ENCODE data around the gene CLCF1.

- TF ChIP-seq EP300 (IDR thresholded peaks at IDR 0.05; ENCODE audit: borderline replicate concordance in 1 of 2, control insufficient read depth in 1 of 2, low read depth in 2 of 2, low read length in 2 of 2) (no peak), STAT3 (IDR thresholded peaks at IDR 0.05; ENCODE audit: low read depth, low read length) (no peak)
- TF ChIP-seq, protein P1, sequence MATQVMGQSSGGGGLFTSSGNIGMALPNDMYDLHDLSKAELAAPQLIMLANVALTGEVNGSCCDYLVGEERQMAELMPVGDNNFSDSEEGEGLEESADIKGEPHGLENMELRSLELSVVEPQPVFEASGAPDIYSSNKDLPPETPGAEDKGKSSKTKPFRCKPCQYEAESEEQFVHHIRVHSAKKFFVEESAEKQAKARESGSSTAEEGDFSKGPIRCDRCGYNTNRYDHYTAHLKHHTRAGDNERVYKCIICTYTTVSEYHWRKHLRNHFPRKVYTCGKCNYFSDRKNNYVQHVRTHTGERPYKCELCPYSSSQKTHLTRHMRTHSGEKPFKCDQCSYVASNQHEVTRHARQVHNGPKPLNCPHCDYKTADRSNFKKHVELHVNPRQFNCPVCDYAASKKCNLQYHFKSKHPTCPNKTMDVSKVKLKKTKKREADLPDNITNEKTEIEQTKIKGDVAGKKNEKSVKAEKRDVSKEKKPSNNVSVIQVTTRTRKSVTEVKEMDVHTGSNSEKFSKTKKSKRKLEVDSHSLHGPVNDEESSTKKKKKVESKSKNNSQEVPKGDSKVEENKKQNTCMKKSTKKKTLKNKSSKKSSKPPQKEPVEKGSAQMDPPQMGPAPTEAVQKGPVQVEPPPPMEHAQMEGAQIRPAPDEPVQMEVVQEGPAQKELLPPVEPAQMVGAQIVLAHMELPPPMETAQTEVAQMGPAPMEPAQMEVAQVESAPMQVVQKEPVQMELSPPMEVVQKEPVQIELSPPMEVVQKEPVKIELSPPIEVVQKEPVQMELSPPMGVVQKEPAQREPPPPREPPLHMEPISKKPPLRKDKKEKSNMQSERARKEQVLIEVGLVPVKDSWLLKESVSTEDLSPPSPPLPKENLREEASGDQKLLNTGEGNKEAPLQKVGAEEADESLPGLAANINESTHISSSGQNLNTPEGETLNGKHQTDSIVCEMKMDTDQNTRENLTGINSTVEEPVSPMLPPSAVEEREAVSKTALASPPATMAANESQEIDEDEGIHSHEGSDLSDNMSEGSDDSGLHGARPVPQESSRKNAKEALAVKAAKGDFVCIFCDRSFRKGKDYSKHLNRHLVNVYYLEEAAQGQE (IDR thresholded peaks at IDR 0.05; ENCODE audit: low read depth, low read length): no peak
- TF ChIP-seq, protein P2, sequence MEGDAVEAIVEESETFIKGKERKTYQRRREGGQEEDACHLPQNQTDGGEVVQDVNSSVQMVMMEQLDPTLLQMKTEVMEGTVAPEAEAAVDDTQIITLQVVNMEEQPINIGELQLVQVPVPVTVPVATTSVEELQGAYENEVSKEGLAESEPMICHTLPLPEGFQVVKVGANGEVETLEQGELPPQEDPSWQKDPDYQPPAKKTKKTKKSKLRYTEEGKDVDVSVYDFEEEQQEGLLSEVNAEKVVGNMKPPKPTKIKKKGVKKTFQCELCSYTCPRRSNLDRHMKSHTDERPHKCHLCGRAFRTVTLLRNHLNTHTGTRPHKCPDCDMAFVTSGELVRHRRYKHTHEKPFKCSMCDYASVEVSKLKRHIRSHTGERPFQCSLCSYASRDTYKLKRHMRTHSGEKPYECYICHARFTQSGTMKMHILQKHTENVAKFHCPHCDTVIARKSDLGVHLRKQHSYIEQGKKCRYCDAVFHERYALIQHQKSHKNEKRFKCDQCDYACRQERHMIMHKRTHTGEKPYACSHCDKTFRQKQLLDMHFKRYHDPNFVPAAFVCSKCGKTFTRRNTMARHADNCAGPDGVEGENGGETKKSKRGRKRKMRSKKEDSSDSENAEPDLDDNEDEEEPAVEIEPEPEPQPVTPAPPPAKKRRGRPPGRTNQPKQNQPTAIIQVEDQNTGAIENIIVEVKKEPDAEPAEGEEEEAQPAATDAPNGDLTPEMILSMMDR (IDR thresholded peaks at IDR 0.05 in 2 of 3, conservative IDR thresholded peaks at IDR 0.05 in 1 of 3; ENCODE audit: control insufficient read depth in 2 of 3, extremely low read depth in 1 of 3, insufficient read depth in 1 of 3, low read depth in 3 of 3, low read length in 3 of 3): no peak
Observed at GRCh38 chr11:67323526-67323925, 49.9 kb downstream of the CLCF1 start.
